Fibroblast of lung (primary cell): ENCODE data around the gene IGFBP5. TPM values are rescaled to one million over a fixed set of nuclear protein-coding genes. Genes with fewer than 3 reads are reported as not detected.
A peak's percentile ranks its signal among the peaks of the same experiment; 100 is the strongest.

Source experiments
- DNase-seq, 2 donors: peaks; one replicate each; pipeline versions ENCODE4 v3.0.0 to v3.0.0-alpha.2; 2010; ENCODE audit warnings: low read depth in 2 of 2
- H2AFZ ChIP-seq: 2 replicates; pipeline ENCODE4 v1.5.1; 2012; ENCODE audit warnings: low read length, control low read depth, inconsistent platforms
- H3K27ac ChIP-seq: 2 replicates; pipeline ENCODE4 v1.5.1; 2011; ENCODE audit warnings: low read length, control low read depth; ENCODE audit not compliant: insufficient read depth
- H3K27me3 ChIP-seq: 2 replicates; pipeline ENCODE4 v1.5.1; 2011; ENCODE audit warnings: mild to moderate bottlenecking, low read length; ENCODE audit not compliant: control insufficient read depth, insufficient read depth
- H3K36me3 ChIP-seq: 2 replicates; pipeline ENCODE4 v1.5.1; 2011; ENCODE audit warnings: low read length; ENCODE audit not compliant: control insufficient read depth, insufficient read depth
- H3K4me1 ChIP-seq: 2 replicates; pipeline ENCODE4 v1.5.1; 2011; ENCODE audit warnings: low read length; ENCODE audit not compliant: control insufficient read depth, insufficient read depth; ENCODE audit errors: extremely low read depth
- H3K4me2 ChIP-seq: 2 replicates; pipeline ENCODE4 v1.5.1; 2011; ENCODE audit warnings: low read length, control low read depth; ENCODE audit not compliant: insufficient read depth; ENCODE audit errors: extremely low read depth
- H3K4me3 ChIP-seq, 4 experiments: fragments of 200-600 bp in 1 of 4; sonication (generic) in 1 of 4; replicated peaks in 1 of 4; 2 replicates each; pipeline ENCODE4 v1.5.1; 2011 to 2016; ENCODE audit warnings: low read length in 4 of 4, low read depth in 3 of 4, mild to moderate bottlenecking in 3 of 4, control low read depth in 2 of 4, inconsistent platforms in 1 of 4, mixed read lengths in 1 of 4; ENCODE audit not compliant: insufficient read depth in 1 of 4; ENCODE audit errors: control extremely low read depth in 1 of 4
- H3K79me2 ChIP-seq: 2 replicates; pipeline ENCODE4 v1.5.1; 2012; ENCODE audit warnings: mild to moderate bottlenecking, low read length, inconsistent platforms; ENCODE audit not compliant: control insufficient read depth, insufficient read depth
- H3K9ac ChIP-seq: 2 replicates; pipeline ENCODE4 v1.5.1; 2011; ENCODE audit warnings: mild to moderate bottlenecking, low read length, control low read depth; ENCODE audit not compliant: insufficient read depth
- H3K9me3 ChIP-seq: 2 replicates; pipeline ENCODE4 v1.5.1; 2012; ENCODE audit warnings: low read depth, low read length; ENCODE audit not compliant: control insufficient read depth, insufficient read depth
- H4K20me1 ChIP-seq: 2 replicates; pipeline ENCODE4 v1.5.1; 2011; ENCODE audit warnings: low read length; ENCODE audit not compliant: control insufficient read depth, insufficient read depth; ENCODE audit errors: extremely low read depth
- EZH2 ChIP-seq: IDR thresholded peaks from 2 replicates; pipeline ENCODE4 v1.5.1; 2012; ENCODE audit warnings: low read length, control low read depth, mild to moderate bottlenecking; ENCODE audit errors: missing control alignments
- polyA plus RNA-seq, 2 donors: library from polyadenylated mRNA; depleted of rRNA in 1 of 2; stranded (reverse) in 1 of 2; unstranded in 1 of 2; fragments of >200 nt; gene quantifications; 2 replicates each; pipeline ENCODE4 v1.2.1, GENCODE V29; 2011 to 2012; ENCODE audit warnings: missing spikeins in 1 of 2
- total RNA-seq: library from RNA; depleted of rRNA; stranded (reverse); fragments of >200 nt; gene quantifications from 2 replicates; pipeline ENCODE4 v1.2.1, GENCODE V29; 2014
- TF ChIP-seq, protein P1 (sequence below), 2 donors: IDR thresholded peaks in 1 of 2; conservative IDR thresholded peaks in 1 of 2; 1 replicate in 1 of 2; 2 replicates in 1 of 2; pipeline ENCODE4 v1.5.1; 2011 to 2012; ENCODE audit warnings: low read length in 2 of 2, control low read depth in 1 of 2, inconsistent platforms in 1 of 2, low read depth in 1 of 2, mild to moderate bottlenecking in 1 of 2

IGFBP5 gene
- total and polyA plus RNA-seq, 2 donors (not counting 1 experiment from before 2014, with no cell fraction given): 1,100 to 2,607 TPM

DNA sequence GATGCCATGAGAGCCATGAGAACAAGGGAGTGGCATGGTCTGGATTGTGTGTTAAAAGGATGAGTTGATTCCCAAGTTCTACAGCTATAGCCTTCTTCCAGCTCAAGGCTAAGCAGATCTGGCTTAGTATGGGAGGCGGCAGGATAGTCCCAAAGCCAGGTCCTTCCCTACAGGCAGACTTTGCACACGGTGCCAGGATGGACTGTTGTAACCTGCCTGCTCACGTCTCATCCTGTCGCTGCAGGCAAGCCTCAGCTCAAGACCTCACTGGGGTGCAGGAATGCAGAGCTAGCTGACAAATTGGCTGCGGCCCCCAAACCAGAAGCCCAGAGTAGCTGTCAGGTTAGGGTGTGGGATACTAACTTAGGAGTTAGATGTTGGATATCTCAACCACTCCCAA lies 28.8 kb upstream of the IGFBP5 start:
- Histone ChIP-seq H3K4me3 (no peak overlapping the region), H3K9me3 (no peaks in the 10 kb centered on the region), H3K79me2 (no peaks in the 10 kb centered on the region), H3K4me2 (no peak overlapping the region), H3K27me3 (peaks cover 3% of the 10 kb centered on the region), H3K27ac (no peak overlapping the region), H3K9ac (no peak overlapping the region), H3K36me3 (no peaks in the 10 kb centered on the region), H2AFZ (no peak overlapping the region), H3K4me1 (no peaks in the 10 kb centered on the region), H4K20me1 (no peaks in the 10 kb centered on the region)
- DNase-seq: no peak
- no peak for TF ChIP-seq EZH2

DNA sequence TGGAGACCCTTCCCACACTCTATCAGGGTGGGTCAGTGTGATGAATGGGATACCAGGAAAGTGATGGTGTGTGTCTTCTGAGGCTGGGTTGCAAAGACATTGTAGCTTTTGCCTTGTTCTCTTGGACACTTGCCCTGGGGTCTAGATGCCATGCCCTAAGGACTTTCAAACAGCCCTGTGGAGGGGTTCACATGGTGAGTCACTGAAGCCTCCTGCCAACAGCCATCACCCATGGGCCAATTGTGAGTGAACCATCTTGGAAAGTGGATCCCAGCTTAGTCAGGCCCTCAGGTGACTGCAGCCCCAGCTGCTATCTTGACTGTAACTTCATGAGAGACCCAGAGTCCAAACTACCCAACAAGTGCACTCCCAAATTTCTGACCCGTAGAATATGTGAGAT lies 25.8 kb upstream of the IGFBP5 start:
- H3K36me3 ChIP-seq: no peaks in the 10 kb centered on the region
- TF ChIP-seq, protein P1, sequence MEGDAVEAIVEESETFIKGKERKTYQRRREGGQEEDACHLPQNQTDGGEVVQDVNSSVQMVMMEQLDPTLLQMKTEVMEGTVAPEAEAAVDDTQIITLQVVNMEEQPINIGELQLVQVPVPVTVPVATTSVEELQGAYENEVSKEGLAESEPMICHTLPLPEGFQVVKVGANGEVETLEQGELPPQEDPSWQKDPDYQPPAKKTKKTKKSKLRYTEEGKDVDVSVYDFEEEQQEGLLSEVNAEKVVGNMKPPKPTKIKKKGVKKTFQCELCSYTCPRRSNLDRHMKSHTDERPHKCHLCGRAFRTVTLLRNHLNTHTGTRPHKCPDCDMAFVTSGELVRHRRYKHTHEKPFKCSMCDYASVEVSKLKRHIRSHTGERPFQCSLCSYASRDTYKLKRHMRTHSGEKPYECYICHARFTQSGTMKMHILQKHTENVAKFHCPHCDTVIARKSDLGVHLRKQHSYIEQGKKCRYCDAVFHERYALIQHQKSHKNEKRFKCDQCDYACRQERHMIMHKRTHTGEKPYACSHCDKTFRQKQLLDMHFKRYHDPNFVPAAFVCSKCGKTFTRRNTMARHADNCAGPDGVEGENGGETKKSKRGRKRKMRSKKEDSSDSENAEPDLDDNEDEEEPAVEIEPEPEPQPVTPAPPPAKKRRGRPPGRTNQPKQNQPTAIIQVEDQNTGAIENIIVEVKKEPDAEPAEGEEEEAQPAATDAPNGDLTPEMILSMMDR (conservative IDR thresholded peaks at IDR 0.05 in 1 of 2, IDR thresholded peaks at IDR 0.05 in 1 of 2; ENCODE audit: low read depth in 1 of 2, low read length in 2 of 2): no peak
- no peak for TF ChIP-seq EZH2
- no peak overlapping the region for H3K4me2 ChIP-seq
- DNase-seq: peak in 1 of 2 donors; percentile 33
- no peaks in the 10 kb centered on the region for H3K79me2 ChIP-seq
- H3K27me3 ChIP-seq: peaks cover 3% of the 10 kb centered on the region
- no peak overlapping the region for H3K9ac ChIP-seq
- no peak overlapping the region for H3K4me3 ChIP-seq
- H4K20me1 ChIP-seq: no peaks in the 10 kb centered on the region
- no peaks in the 10 kb centered on the region for H3K9me3 ChIP-seq
- H2AFZ ChIP-seq: no peak overlapping the region
- no peak overlapping the region for H3K27ac ChIP-seq
- no peaks in the 10 kb centered on the region for H3K4me1 ChIP-seq

DNA sequence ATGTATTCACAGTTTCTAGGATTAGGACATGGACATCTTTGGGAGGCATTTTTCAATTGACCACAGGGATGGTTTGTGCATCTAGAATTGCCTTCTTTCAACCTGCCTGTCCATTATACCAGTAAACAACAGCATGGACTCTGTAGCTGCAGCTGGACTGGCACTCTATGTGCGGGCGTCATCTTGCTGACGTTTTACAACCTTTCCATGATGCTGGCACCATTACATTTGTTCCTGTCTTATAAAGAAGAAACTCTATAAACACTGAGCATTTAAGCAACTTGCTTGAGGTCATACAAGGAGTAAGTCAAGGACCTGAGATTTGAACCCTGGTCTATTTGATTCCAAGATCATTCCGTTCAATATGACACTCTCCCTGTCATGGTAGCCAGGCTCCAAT lies 25.4 kb upstream of the IGFBP5 start:
- Histone ChIP-seq H3K79me2 (no peaks in the 10 kb centered on the region), H2AFZ (no peak overlapping the region), H3K9me3 (no peaks in the 10 kb centered on the region), H3K27me3 (peaks cover 3% of the 10 kb centered on the region), H3K9ac (no peak overlapping the region), H4K20me1 (no peaks in the 10 kb centered on the region), H3K36me3 (no peaks in the 10 kb centered on the region), H3K4me1 (no peaks in the 10 kb centered on the region), H3K4me2 (no peak overlapping the region), H3K27ac (no peak overlapping the region), H3K4me3 (no peak overlapping the region)
- DNase-seq: no peak
- TF ChIP-seq, protein P1 (conservative IDR thresholded peaks at IDR 0.05 in 1 of 2, IDR thresholded peaks at IDR 0.05 in 1 of 2; ENCODE audit: low read depth in 1 of 2, low read length in 2 of 2): no peak
- no peak for TF ChIP-seq EZH2
